Stimulated activated CD8-positive, alpha-beta memory T cell treated with anti-CD3 and anti-CD28 coated beads, Interleukin-12 subunit alpha, Interleukin-12 subunit beta, amount 100 ng/mL, for 1 hour (primary cell): ENCODE measurements around the gene FOXL3.

Experiments
- DNase-seq: peaks from one replicate; pipeline ENCODE4 v3.0.0-alpha.2; 2020; ENCODE audit warnings: low read depth

FOXL3 gene

DNA sequence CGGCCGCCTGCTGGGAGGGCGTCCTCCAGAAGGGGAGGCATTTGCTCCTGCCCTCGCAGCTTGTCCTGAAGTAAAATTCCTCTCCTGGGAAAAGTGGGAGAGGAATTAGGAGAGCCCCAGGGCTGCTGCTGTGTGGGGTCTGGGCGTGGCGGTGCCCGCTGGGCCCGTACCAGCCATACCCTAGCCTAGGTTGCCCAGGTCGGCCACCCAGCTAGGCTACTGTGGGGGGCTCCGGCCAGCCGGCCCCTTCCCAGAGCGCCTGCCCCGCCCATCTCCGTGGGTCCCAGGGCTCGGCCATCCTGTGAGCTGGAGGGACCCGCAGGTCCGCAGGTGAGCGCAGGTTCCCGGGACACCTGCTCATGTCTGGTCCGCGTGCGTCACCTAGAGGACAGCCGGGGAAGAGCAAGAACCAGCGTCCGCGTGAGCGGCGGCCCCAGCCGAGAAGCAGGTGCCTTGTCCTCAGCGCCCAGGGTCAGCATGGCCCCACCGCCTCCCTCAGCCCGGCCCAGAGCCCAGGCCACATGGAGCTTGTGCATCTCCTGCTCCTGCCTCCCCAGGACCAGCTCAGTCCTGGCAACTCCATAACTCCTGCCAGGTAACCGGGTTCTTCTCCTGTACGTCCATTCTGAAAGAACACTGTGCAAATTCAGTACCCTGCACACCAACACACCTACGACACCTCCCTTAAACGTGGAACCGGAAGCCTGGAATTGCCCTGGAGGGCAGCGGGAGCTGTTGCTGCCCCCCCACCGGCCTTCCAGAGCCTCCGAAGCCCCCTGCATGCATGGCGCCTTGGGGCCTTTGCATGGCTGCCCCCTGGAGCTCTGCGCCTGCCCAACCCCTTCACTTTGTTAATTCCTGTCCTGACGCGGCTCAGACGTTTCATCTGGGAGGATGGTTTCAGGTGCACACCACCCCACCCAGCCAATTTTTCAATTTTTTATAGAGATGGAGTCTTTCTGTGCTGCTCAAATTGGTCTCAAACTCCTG, 22.8 kb upstream of the FOXL3 start:
- DNase-seq, result no peak

- no peak for DNase-seq
These were observed 21.0 kb upstream of the FOXL3 start for GRCh38 chr7:268991-269390.

GRCh38 chr7:269721-270120, 20.2 kb upstream of the FOXL3 start:
- DNase-seq, result no peak

DNA sequence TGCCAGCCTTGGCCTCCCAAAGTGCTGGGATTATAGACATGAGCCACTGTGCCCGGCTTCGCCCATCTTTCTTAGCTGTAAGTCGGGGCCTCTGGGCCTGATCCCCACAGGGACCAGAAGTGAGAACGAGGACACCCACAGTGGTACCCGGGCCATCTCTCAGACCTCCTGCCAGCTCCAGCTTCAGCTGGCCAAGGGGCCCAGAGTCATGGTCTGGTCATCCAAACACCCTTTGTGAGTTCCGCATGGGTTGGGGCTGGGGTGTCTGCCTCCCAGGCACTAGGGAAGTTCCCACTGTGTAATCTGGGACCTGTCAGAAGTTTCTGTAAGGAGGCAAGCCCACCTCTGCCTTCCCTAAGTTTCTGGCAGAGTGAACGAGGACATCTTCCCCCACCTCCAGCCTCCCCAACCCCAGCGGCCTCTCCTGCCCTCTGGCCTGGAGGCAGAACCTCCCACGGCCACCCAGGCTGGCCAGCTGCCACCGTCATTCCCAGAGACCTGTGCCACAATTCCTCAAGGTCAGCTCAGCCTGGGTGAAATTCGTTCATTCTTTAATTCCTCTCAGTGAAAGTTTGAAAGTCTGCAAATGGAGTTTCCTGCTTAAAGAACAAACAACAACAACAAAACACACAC, 19.5 kb upstream of the FOXL3 start:
- DNase-seq, result no peak

GRCh38 chr7:271266-272107, 18.5 kb upstream of the FOXL3 start:
- DNase-seq, result no peak

DNA sequence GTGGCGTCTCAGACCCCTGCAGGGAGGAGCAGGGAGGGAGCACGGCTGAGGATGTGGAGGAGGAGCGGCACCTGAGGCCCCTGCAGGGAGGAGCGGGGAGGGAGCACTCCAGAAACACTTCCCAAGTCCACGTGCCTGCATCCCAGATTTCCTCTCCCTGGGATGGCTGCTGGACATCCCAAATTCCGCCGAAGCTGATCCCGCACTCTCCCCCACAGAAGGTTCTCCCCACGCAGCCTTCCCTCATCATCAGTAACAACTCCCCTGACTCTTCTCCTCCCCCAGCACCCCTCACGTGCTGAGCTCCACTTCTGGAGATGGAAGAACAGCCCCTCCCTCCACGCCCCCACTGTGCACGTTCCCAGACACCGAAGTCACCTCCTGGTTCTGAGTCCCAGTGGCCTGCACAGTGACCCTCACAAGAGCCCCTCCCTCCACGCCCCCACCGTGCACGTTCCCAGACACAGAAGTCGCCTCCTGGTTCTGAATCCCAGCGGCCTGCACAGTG, 17.8 kb upstream of the FOXL3 start:
- no peak for DNase-seq

- DNase-seq, result no peak
These were observed 17.3 kb upstream of the FOXL3 start for GRCh38 chr7:272631-273030.

DNA sequence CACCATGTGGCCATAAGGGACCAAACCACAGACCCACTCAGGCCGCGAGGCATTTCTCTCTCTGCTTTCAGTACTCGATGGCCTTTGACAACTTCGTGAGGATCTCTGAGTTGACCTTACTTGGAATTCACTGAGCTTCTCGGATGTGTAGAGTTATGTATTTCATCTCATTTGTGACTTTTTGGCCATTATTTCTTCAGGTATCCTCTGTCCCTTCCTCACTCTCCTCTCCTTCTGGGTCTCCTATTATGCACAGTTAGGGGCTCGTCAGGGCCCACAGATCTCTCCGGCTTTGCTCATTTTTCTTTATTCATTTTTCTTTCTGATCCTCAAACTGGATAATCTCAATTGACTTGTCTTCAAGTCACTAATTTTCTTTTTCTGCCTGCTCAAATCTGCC, 16.6 kb upstream of the FOXL3 start:
- DNase-seq, result no peak

- DNase-seq, result no peak
These were observed 15.7 kb upstream of the FOXL3 start for GRCh38 chr7:274266-274665.

GRCh38 chr7:276230-276835, 13.6 kb upstream of the FOXL3 start:
- no peak for DNase-seq

- DNase-seq, result no peak
These were observed 12.7 kb upstream of the FOXL3 start for GRCh38 chr7:277228-277627.

DNA sequence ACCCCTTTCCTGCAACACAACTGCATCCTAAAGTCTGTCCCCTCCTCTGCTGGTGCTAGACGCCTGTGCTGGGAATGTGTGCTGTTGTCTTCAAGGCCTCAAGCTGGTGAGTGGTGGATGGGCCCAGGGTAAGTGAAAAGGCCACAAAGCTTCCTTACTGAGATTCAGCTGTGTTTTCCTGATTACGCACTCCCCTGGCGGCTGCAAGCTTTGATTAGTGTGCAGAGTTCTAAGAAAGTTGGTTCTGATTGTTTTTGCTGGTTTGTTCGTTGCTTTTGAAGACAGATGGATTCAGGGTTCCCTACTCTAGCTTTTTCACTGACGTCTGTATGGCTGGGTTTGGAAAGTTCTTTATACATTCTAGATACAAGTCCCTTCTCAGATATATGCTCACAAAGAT, 11.9 kb upstream of the FOXL3 start:
- no peak for DNase-seq

- no peak for DNase-seq
These were observed 10.1 kb upstream of the FOXL3 start for GRCh38 chr7:279821-280220.

DNA sequence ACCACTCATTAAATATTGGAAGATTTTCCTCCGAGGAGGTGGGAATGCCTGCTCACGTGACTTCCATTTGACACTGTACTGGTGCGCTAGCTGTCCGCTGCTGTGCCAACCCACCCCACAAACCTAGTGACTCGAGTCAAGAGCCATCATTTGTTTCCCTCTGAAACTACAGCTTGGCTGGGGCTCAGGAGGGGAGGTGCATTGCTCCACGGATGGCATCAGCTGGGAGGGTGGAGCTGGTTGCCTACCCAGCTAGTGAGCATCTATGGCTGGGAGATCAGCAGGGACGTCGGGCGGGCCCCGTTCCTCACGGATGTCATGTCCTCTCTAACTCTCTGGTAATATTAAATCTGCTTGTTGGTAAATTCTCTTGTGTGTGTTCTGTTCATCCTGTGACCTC, 9.5 kb upstream of the FOXL3 start:
- no peak for DNase-seq

DNA sequence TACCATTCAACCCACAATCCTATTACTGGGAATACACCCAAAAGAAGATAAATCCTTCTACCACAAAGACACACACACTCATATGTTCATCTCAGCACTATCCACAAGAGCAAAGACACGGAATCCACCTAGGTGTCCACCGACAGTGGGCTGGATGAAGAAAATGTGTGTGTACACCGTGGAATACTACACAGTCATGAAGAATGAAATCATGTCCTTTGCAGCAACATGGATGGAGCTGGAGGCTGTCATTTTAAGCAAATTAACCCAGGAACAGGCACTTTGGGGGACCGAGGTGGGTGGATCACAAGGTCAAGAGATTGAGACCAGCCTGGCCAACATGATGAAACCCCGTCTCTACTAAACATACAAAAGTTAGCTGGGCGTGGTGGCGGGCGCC, 8.3 kb upstream of the FOXL3 start:
- DNase-seq, result no peak

GRCh38 chr7:282621-283020, 7.3 kb upstream of the FOXL3 start:
- no peak for DNase-seq

- DNase-seq, result no peak
These were observed 4.9 kb upstream of the FOXL3 start for GRCh38 chr7:284762-285722.

- no peak for DNase-seq
These were observed 4.2 kb upstream of the FOXL3 start for GRCh38 chr7:285731-286130.

DNA sequence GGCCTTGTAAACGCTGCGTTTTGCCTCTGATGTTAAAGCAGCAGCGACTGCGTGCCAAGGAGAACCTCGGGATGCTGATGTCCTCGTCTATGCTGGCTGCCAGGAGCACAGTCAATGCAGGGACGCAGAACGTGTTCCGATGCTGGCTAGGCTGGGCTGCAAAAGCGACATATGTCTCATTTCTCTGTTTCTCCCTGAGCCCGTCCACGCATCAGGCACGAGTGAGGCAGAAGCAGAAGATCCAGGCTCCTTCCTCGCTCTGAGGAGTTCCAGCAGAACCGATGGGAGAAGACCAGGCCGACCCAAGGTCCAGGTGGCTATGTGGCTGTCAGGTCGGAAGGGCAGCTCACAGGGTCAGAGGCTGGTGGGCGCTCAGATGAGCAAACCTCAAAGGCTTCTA, 3.7 kb upstream of the FOXL3 start:
- DNase-seq, result no peak

DNA sequence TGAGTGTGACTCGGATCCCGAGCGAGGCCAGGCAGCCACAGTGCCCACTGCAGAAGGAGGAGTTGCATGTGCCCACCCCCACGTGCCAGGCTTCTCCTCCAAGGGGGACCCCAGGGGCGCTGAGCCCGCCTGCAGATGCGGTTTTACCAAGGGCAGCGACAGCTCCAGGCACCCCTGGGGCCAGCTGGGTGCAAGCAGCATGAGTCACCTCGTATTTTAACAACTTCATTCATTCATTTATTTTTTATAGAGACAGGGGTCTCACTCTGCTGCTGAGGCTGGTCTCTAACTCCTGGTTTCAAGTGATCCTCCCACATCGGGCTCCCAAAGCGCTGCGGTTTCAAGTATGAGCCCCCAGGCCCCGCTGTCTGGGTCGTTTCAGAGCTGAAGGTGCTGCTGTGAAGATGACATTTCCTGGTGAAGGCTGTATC, 1.3 kb upstream of the FOXL3 start:
- DNase-seq, result no peak
